Kidney epithelial cell (primary cell): Measurements from ENCODE around the gene ANKH. TPM values are rescaled to one million over a fixed set of nuclear protein-coding genes. Genes with fewer than 3 reads are reported as not detected.
"Not testable (repeated sequence)": the region's sequence is repeated elsewhere in the genome, so short reads cannot be mapped to it uniquely, and the experiment has no call there.

Experiments used
- DNase-seq: peaks from one replicate; pipeline ENCODE4 v3.0.0-alpha.2; 2010; ENCODE audit warnings: low read depth
- H3K27me3 ChIP-seq: 2 replicates; pipeline ENCODE4 v1.6.0; 2011; ENCODE audit warnings: low read length; ENCODE audit not compliant: control insufficient read depth, insufficient read depth
- H3K36me3 ChIP-seq: 2 replicates; pipeline ENCODE4 v1.5.1; 2011; ENCODE audit warnings: low read length; ENCODE audit not compliant: control insufficient read depth, insufficient read depth
- H3K4me3 ChIP-seq: 2 replicates; pipeline ENCODE4 v1.5.1; 2011; ENCODE audit warnings: low read depth, mild to moderate bottlenecking, control low read depth, low read length
- CTCF ChIP-seq: IDR thresholded peaks from 2 replicates; pipeline ENCODE4 v1.5.1; 2011; ENCODE audit warnings: mild to moderate bottlenecking, moderate library complexity, low read length, control low read depth, inconsistent platforms; ENCODE audit not compliant: insufficient read depth, poor library complexity, severe bottlenecking
- total RNA-seq: library from RNA; depleted of rRNA; stranded (reverse); fragments of >200 nt; gene quantifications from 2 replicates; pipeline ENCODE4 v1.2.3, GENCODE V29; 2015

Gene ANKH
- total RNA-seq, 1 donor from 2014 or later = 15.8 TPM

GRCh38 chr5:14809369-14810155 lies 62.0 kb downstream of the ANKH start:
- DNase-seq = peak; percentile 71
- no peak overlapping the region for H3K4me3 ChIP-seq
- H3K36me3 ChIP-seq = no peaks in the 10 kb centered on the region
- H3K27me3 ChIP-seq = no peaks in the 10 kb centered on the region
- no peak for TF ChIP-seq CTCF

GRCh38 chr5:14807471-14807870 lies 64.1 kb downstream of the ANKH start:
- no peak for TF ChIP-seq CTCF
- no peaks in the 10 kb centered on the region for H3K27me3 ChIP-seq

GRCh38 chr5:14806456-14806855 lies 65.1 kb downstream of the ANKH start:
- Histone ChIP-seq H3K4me3 (no peak overlapping the region), H3K27me3 (no peaks in the 10 kb centered on the region), H3K36me3 (no peaks in the 10 kb centered on the region)
- TF ChIP-seq CTCF = no peak
- DNase-seq = no peak

More at GRCh38 chr5:14807471-14807870, 64.1 kb downstream of the ANKH start:
- DNase-seq = no peak
- H3K36me3 ChIP-seq = no peaks in the 10 kb centered on the region
- H3K4me3 ChIP-seq = no peak overlapping the region

GRCh38 chr5:14802541-14802940 lies 69.0 kb downstream of the ANKH start:
- Histone ChIP-seq H3K36me3 (no peaks in the 10 kb centered on the region), H3K27me3 (no peaks in the 10 kb centered on the region), H3K4me3 (no peak overlapping the region)
- no peak for TF ChIP-seq CTCF
- DNase-seq = no peak

- TF ChIP-seq CTCF = no peak
- no peak overlapping the region for H3K4me3 ChIP-seq
- no peaks in the 10 kb centered on the region for H3K27me3 ChIP-seq
- no peaks in the 10 kb centered on the region for H3K36me3 ChIP-seq
- DNase-seq = no peak
Observed at GRCh38 chr5:14801792-14802191, 69.8 kb downstream of the ANKH start.

GRCh38 chr5:14797385-14797784 lies 74.2 kb downstream of the ANKH start:
- DNase-seq, H3K27me3 ChIP-seq, H3K4me3 ChIP-seq, H3K36me3 ChIP-seq: not testable (repeated sequence)
